Umbilical cord (tissue), 2 donors: Measurements from ENCODE around the gene RAD21L1. TPM values are rescaled to one million over a fixed set of nuclear protein-coding genes. Genes with fewer than 3 reads are reported as not detected.

Experiments used
- DNase-seq: peaks from one replicate; pipeline ENCODE4 v3.0.0-alpha.2; 2015; ENCODE audit warnings: low spot score
- total RNA-seq: library from RNA; depleted of rRNA; stranded (reverse); fragments of >200 nt; gene quantifications from one replicate; pipeline ENCODE4 v1.2.3, GENCODE V29; 2014; ENCODE audit warnings: low replicate concordance; ENCODE audit not compliant: insufficient read depth

The RAD21L1 gene
- total RNA-seq, 1 donor from 2014 or later: 19.5 TPM

- no peak for DNase-seq
Measured at GRCh38 chr20:1269235-1269634, 43.4 kb downstream of the RAD21L1 start.

DNA sequence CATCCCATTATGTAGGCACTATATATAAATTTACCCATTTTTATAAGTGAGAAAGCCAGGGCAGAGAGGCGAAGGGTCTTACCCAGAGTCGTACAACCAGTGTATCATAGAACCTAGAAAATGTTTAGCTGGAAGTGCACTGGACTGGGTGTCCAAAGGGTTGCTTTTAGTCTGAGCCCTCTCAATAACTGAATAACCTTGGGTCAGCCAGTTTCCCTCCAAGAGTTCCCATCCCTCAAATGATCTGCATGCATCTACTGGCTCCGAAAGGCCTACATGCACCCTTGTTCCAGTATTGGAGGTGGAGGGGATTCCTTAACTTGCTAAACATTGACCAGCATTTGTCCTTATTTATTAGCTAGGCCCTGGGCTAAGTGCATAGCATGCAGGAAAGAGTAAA, 44.0 kb downstream of the RAD21L1 start:
- DNase-seq: no peak

DNA sequence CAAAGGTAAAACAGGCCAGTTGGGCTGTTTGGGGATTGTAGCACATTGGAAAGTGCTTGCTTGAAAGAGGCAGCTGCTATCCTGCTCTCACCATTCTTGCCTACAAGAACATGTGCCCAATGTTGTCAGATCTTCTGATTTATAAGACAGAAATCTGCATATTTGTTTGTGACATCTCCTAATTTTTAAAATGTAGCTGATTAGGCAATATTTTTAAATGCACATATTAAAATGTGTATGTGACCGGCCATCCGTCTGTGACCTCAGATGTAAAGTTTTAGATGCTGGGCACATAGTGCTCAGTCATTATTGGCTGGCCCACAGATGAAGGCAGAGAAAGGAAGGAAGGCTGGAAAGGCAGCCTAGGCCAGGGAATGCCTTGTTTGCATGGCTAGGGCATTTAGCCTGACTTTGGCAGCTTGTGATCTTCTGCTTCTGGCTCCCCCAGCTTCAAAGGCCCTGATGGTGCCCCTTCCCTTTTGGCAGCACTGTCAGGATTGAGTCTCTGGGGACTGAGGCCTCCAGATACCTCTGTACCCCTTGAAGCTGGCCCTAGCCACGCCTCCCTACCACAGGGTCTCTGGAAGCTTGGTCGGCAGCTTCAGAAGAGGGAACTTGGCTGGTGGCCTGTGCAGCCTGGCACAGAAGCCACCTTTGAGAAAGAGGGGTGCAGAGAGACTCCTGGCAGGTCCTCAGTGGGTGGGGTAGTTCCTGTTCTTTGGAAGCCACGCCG, 46.7 kb downstream of the RAD21L1 start:
- no peak for DNase-seq

DNA sequence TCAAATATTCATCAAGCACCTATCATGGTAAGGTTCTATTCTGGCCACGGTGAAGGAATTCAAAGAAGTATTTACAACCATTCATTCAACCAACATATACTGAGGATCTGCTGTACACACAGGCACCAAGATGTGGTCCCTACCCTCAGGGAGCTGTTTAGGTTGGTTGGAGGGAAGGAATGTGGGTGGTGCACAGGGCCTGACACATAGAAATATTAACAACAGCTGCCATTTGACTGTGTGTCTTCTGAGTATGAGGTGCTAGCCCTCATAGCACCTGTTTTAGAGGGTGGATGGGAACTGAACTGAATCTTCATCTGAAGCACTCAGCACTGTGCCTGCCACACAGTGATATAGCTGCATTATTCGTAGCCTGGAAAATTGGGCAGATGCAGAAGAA, 47.5 kb downstream of the RAD21L1 start:
- DNase-seq: no peak

DNA sequence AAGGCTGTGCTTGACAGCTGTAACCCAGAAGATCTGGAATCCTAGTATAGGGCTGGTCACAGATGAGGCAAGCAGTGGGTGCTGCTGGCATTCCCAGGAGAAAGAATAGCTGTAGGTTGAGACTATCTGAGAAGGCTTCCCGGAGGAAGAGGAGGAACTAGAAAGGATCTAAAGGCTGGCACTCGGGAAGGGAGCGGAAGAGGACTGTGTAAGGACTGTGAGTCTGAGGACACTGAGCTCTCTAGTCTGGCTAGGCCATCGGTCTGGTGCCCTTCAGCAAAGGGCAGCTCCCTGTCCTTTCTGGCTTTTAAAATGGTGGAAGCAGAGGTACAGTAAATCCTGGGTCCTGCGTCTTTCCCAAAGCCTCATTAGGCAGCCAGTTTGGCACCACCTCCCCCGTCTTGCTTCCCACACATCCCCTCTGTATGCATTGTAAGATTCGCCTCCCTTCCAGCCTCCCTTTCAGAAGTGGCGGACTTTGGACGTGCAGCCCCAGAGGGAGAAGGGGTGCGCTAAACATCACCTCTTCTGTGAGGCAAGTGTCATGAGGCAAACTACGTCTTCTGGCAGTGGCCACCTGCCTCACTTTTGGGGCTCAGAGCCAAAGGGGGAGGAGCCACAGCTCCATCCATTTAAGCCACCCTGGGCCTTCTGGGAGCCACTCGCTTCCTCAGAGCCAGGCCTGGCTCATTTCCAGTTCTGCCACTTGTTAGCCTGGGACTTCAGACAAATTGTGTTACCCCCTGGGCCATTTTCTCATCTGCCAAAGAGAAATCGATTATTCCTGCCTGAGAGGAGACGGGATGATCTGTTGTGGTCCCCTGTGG, 48.9 kb downstream of the RAD21L1 start:
- no peak for DNase-seq

DNA sequence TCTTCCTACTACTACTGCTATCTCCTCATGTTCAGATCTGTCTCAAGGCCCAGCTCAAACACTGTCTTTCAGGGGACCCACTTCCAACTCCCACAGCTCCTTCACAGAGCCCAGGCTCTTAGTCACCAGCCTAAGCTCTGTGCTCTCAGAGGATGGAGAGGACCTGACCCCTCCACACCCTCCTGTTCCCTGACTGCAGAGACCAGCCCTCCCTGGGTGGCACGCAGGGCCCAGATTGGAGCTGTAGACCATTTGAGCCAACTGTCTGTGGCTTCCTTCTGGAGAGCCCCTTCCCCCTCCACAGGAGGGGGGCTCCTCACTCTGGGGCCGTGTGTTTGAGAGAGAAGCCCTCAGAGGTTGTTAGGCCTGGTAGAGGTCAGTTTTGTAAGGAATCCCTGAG, 50.1 kb downstream of the RAD21L1 start:
- DNase-seq: no peak

DNA sequence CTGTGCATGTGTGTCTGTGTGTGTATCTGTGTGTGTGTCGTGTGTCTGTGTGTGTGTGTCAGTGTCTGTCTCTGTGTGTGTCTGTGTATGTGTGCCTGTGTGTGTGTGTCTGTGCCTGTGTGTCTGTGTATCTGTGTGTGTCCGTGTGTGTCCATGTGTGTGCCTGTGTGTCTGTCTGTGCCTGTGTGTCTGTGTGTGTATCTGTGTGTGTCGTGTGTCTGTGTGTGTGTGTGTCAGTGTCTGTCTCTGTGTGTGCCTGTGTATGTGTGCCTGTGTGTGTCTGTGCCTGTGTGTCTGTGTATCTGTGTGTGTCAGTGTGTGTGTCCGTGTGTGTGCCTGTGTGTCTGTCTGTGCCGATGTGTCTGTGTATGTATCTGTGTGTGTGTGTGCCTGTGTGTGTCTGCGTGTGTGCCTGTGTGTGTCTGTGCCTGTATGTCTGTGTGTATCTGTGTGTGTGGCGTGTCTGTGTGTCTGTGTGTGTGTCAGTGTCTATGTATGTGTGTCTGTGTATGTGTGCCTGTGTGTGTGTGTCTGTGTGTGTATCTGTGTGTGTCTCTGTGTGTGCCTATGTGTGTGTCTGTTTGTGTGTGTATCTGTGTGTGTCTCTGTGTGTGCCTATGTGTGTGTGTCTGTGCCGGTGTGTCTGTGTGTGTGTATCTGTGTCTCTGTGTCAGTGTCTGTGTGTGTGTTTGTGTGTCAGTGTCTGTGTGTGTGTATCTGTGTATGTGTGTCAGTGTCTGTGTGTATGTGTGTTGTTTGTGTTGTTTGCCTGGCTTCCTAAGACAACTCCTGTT, 51.9 kb downstream of the RAD21L1 start:
- DNase-seq: no peak

DNA sequence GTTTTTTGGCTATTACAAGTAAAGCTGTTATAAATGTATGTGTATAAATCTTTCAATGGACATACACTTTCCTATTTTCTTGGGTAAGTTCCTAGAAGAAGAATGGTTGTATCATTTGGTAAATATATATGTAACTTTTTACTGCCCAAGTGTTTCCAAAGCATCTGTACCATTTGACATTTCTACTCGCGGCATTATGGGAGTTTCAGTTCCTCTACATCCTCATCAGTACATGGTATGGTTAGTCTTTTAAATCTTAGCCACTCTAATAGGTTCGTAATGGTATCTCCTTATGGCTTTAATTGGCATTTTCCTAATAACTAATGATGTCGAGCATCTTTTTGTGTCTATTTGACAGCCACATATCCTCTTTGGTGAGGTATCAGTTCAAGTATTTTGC, 53.1 kb downstream of the RAD21L1 start:
- DNase-seq: no peak

- DNase-seq: no peak
Measured at GRCh38 chr20:1280195-1281102, 54.6 kb downstream of the RAD21L1 start.

GRCh38 chr20:1281279-1282057, 55.6 kb downstream of the RAD21L1 start:
- DNase-seq: no peak

DNA sequence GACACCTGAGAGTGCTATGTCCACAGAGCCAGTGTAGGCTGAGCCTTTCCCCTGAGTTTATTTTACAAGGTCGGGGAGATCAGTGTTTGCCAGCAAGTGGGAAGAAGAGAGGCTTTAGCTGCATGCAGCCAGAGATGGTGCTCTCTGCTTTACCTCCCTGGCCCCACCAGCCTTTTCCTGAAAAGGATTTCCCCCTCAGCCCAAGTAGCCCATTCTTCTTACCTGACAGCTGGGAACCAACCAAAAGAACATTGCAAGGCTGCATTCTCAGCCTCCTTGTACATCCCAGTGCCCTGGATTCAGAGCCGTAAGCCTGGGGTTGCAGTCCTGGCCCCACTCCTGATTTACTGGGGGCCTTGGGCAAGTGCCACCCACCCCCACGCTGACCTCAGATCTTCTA, 57.1 kb downstream of the RAD21L1 start:
- DNase-seq: no peak

DNA sequence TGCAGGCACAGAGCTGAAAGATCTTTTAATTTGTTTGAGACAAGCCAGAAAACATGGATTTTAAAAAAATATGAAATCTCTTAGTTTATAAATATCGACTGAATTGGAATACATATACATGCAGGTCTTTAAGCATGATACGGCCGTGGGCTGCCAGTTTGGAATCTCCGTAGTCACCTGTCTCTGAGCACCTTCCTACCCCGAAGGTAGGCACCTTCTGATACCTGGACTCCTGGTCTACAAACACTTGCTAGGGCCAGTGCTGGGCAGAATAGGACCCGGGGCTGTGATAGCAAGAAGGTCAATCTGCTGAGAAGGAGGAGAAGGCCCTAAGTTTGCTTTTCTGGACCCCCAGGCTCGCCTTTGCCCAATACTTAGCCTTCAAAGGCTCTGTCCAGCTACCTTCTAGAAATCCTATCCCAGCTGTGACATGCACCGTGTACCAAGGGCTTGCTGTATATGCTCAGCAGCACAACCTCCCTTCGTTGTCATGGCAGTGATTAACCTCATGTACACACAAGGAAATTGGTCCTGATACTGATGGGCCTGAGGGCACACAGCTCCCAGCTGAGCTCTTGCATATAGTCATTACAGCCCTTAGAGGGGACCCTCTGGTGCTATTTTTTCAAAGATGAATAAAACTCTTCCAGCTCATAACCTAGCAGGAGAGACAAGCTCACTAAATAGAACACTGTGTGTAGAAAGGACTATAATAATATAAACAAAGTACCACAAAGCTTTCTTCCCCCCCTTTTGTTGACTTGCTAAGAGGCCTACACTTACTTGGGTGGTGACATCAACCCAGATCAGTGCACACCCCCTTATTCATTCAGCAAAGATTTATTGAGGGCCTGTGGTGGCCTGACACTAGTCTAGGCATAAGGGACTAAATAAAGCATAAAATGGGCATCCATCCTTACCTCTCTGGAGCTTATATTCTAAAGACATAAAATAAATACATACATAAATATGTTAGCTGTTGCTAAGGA, 58.0 kb downstream of the RAD21L1 start:
- DNase-seq: no peak

- DNase-seq: no peak
Measured at GRCh38 chr20:1286267-1287024, 60.6 kb downstream of the RAD21L1 start.

GRCh38 chr20:1287306-1287705, 61.5 kb downstream of the RAD21L1 start:
- no peak for DNase-seq

- DNase-seq: no peak
Measured at GRCh38 chr20:1287787-1288569, 62.1 kb downstream of the RAD21L1 start.

- no peak for DNase-seq
Measured at GRCh38 chr20:1291191-1291741, 65.4 kb downstream of the RAD21L1 start.

DNA sequence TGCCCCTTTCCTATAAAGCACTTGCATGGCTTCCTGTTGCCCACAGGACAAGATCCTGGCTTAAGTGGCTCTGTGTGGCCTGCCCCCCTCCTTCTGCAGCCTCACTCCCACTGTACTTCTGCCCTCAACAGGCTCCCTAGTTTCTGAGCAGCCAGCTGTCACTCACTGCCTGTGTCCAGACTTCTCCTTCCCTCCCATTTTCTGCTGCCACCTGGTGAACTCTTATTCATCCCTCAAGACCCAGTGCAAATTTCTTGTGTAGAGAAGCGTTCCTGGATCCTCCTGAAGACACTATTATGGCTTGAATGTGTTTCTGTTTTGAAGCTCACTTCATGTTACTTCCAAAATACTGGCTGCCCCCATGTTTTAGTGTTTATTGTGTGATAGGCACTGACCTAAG, 66.8 kb downstream of the RAD21L1 start:
- DNase-seq: no peak
